Dendritic cell treated with granulocyte-macrophage colony-stimulating factor and Interleukin-4, amounts not matched to agents 40 ng/mL and 50 ng/mL, for 4 days (primary cell): ENCODE results near the gene UBR2.
"Not testable (repeated sequence)": the region's sequence is repeated elsewhere in the genome, so short reads cannot be mapped to it uniquely, and the experiment has no call there.

ENCODE experiments used
- H3K27ac Mint-ChIP-seq: one replicate; pipeline ENCODE4 v1.8.0; 2022; ENCODE audit warnings: mild to moderate bottlenecking, mixed read lengths
- H3K27me3 Mint-ChIP-seq: one replicate; pipeline ENCODE4 v1.8.0; 2022; ENCODE audit warnings: mild to moderate bottlenecking, mixed read lengths
- H3K36me3 Mint-ChIP-seq: one replicate; pipeline ENCODE4 v1.8.0; 2022; ENCODE audit warnings: low read depth, mixed read lengths
- H3K4me1 Mint-ChIP-seq: one replicate; pipeline ENCODE4 v1.8.0; 2022; ENCODE audit warnings: low read depth, mixed read lengths
- H3K4me3 Mint-ChIP-seq: one replicate; pipeline ENCODE4 v1.8.0; 2022; ENCODE audit warnings: mild to moderate bottlenecking, moderate library complexity, mixed read lengths
- H3K9me3 Mint-ChIP-seq: one replicate; pipeline ENCODE4 v1.8.0; 2022; ENCODE audit warnings: mixed read lengths
- intact Hi-C: fragments of 100-400 bp; cut with micrococcal nuclease; formaldehyde crosslinking; loops from one replicate; pipeline ENCODE4 v1.15.0; 2022

The UBR2 gene

DNA sequence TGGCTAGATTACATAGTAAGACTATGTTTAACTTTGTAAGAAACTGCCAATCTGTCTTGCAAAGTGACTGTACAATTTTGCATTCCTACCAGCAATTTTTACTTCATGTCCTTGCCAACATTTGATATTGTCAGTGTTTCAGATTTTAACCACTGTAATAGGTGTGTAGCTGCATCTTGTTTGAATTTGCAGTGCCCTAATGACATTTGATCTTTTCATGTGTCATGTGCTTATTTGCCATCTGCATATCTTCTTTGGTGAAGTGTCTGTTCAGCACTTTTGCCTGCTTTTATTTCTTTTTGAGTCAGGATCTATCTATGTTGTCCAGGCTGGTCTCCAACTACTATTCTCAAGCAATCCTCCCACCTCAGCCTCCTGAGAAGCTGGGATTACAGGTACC is 161.0 kb downstream of the UBR2 start:
- intact Hi-C loops, result loop anchor here (5.0 kb wide), 1 partner anchor 33 kb away; no protein-coding TSS in a partner anchor
- Mint-ChIP-seq H3K27me3 (peaks cover 16% of the 10 kb centered on the region), H3K27ac (no peak overlapping the region), H3K4me1 (peaks cover 19% of the 10 kb centered on the region), H3K4me3 (no peak overlapping the region), H3K9me3 (no peaks in the 10 kb centered on the region), H3K36me3 (no peaks in the 10 kb centered on the region)

DNA sequence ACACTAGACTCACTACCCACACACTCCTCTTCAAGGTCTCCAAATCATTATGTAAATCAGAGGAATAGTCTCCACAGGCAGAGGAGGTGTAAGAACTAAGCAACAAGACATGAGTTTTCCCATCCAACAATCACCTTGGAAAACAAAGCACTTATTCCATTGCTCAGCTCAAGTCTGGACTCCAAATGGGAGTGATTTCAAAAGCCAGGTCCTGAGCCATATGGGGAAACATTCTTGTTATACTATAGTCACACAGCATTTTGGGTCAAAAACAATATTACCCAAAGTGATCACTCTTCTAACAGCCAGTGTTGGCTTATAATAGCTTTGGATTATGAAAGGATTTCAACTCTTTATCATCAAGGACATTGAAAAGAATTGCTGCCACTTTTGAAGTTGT is 162.2 kb downstream of the UBR2 start:
- H3K36me3 Mint-ChIP-seq, result no peaks in the 10 kb centered on the region
- H3K27ac Mint-ChIP-seq, result peak overlapping the region; percentile 90
- H3K9me3 Mint-ChIP-seq, result no peaks in the 10 kb centered on the region
- H3K27me3 Mint-ChIP-seq, result peaks cover 11% of the 10 kb centered on the region
- H3K4me3 Mint-ChIP-seq, result peak overlapping the region; percentile 86
- peaks cover 19% of the 10 kb centered on the region for H3K4me1 Mint-ChIP-seq
- intact Hi-C loops, result loop anchor here (1.0 to 5.0 kb wide), 3 partner anchors 21 to 65 kb away; partner anchors contain the start of gene TBCC

DNA sequence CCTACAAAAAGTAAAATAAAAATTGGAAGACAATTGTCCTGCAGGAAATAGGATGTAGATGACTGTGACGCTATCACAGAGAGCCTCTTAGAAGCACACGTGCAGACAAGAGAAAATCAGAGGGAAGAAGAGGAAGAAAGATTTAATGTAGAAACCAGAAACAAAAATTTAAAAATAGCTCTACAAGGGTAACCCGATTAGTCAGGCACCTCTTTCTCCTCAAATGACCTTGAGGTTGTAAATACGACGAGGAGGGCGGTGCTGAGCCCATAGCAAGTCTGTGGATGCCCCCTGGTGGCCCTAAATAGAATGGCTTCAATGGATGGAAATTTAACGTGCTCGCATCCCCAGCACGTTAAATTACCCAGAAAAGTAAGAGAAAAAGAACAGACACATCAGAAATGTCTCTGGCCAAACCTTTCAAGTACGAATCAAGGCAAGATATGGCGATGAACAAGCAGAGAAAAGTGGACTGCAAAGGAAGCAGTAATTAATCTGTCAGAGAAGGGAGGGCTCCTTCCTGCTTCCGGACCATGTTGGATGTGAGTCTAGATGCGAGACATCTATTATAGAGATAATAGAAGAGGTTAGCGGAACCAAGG is 162.8 kb downstream of the UBR2 start:
- Mint-ChIP-seq H3K4me3 (peak overlapping the region; percentile 86), H3K36me3 (no peaks in the 10 kb centered on the region), H3K27ac (peak overlapping the region; percentile 90), H3K27me3 (peaks cover 10% of the 10 kb centered on the region), H3K4me1 (peaks cover 19% of the 10 kb centered on the region), H3K9me3 (no peaks in the 10 kb centered on the region)
- intact Hi-C loops, result loop anchor here (1.0 to 5.0 kb wide), 3 partner anchors 20 to 65 kb away; partner anchors contain the start of gene TBCC

DNA sequence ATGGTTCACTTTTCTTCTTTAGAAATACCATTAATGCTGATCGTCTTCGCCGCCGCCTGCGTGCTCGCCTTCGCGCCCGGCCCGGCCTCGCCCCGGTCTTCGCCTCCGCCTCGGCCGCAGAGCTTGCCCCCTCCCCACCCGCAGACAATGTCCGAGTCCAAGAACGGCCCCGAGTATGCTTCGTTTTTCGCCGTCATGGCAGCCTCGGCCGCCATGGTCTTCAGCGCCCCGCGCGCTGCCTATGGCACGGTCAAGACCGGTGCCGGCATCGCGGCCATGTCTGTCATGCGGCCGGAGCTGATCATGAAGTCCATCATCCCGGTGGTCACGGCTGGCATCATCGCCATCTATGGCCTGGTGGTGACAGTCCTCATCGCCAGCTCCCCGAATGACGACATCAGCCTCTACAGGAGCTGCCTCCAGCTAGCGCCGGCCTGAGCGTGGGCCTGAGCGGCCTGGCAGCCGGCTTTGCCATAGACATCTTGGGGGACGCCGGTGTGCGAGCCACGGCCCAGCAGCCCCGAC is 163.3 kb downstream of the UBR2 start:
- Mint-ChIP-seq H3K36me3 (no peaks in the 10 kb centered on the region), H3K9me3 (no peaks in the 10 kb centered on the region), H3K4me1 (peaks cover 19% of the 10 kb centered on the region), H3K27ac (peak overlapping the region; percentile 90), H3K27me3 (peaks cover 8% of the 10 kb centered on the region), H3K4me3 (peak overlapping the region; percentile 86)
- intact Hi-C loops, result loop anchor here (2.0 to 5.0 kb wide), 2 partner anchors 20 to 35 kb away; partner anchors contain the start of gene TBCC

DNA sequence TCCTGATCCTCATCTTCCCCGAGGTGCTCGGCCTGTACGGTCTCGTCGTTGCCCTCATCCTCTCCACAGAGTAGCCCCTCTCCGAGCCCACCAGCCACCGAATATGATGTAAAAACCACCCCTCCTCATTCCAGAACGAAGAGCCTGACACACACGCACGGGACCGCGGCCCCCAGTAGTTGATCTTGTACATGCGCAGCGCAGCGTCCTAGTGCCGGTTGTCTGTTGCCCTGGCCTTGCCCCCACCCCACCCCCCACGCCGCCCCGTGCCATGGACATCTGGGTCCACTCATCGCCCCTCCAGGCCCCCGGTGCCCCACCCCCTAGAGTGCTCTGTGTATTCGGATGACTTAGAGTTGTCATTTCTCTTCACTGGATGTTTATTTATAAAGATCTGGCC is 163.8 kb downstream of the UBR2 start:
- Mint-ChIP-seq H3K4me1 (peaks cover 19% of the 10 kb centered on the region), H3K27ac (peak overlapping the region; percentile 90), H3K27me3 (peaks cover 8% of the 10 kb centered on the region), H3K9me3 (peaks cover 5% of the 10 kb centered on the region), H3K36me3 (no peaks in the 10 kb centered on the region), H3K4me3 (peak overlapping the region; percentile 32)
- intact Hi-C loops, result loop anchor here (2.0 to 5.0 kb wide), 2 partner anchors 19 to 35 kb away; partner anchors contain the start of gene TBCC

DNA sequence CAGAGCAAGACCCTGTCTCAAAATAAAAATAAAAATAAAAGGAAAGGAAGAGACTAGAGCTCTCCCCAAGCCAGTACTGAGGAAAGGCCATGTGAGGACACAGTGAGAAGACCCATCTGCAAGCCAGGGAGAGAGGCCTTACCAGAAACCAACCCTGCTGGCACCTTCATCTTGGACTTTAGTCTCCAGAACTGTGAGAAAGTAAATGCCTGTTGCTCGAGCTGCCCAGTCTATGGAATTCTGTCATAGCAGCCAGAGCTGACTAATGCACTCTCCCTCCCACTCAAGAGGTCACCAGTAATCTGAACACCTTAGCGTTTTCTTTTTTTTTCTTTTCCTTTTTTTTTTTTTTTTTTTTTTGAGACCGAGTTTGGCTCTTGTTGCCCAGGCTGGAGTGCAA is 165.9 kb downstream of the UBR2 start:
- Mint-ChIP-seq H3K27me3 (peaks cover 8% of the 10 kb centered on the region), H3K4me1 (peaks cover 28% of the 10 kb centered on the region), H3K27ac (no peak overlapping the region), H3K4me3 (no peak overlapping the region), H3K36me3 (no peaks in the 10 kb centered on the region), H3K9me3 (peaks cover 8% of the 10 kb centered on the region)
- intact Hi-C loops, result loop anchor here (5.0 kb wide), 1 partner anchor 37 kb away; no protein-coding TSS in a partner anchor

DNA sequence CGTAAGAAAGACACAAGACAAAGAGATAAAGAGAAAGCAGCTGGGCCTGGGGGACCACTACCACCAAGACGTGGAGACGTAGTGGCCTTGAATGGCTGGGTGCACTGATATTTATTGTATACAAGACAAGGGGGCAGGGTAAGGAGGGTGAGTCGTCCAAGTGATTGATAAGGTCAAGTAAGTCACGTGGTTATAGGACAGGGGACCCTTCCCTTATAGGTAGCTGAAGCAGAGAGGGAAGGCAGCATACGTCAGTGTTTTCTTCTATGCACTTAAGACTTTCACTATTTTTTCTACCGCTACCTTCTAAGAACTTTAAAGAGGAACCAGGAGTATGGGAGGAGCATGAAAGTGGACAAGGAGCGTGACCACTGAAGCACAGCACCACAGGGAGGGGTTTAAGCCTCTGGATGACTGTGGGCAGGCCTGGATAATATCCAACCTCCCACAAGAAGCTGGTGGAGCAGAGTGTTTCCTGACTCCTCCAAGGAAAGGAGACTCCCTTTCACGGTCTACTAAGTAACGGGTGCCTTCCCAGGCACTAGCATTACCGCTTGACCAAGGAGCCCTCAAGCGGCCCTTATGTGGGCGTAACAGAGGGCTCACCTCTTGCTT is 170.1 kb downstream of the UBR2 start:
- H3K4me1 Mint-ChIP-seq, intact Hi-C loops, H3K9me3 Mint-ChIP-seq, H3K27me3 Mint-ChIP-seq, H3K36me3 Mint-ChIP-seq: not testable (repeated sequence)
- H3K27ac Mint-ChIP-seq, result peak overlapping the region; percentile 62
- H3K4me3 Mint-ChIP-seq, result peak overlapping the region; percentile 17

DNA sequence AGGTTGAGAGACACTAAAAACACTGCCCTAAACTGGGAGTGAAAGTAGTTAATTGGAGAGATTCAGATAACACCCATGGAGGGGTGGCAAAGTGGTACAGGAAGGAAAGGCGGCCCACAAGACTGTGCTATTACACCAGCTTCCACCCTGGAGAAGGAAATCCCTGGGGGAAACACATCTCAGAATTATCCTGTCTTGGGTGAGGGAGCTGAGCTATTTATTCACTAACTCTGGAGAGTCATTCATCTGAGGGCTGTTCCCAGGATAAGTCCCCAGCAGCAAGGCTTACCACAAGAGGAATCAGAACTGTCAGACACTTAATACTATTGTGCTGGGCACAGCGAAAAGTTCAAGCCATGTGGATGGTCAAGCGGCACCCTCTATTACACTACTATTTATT is 172.1 kb downstream of the UBR2 start:
- Mint-ChIP-seq H3K4me3 (no peak overlapping the region), H3K36me3 (no peaks in the 10 kb centered on the region), H3K27ac (no peak overlapping the region), H3K9me3 (peaks cover 8% of the 10 kb centered on the region), H3K4me1 (peaks cover 10% of the 10 kb centered on the region), H3K27me3 (peaks cover 6% of the 10 kb centered on the region)
- intact Hi-C loops, result no loop called here

DNA sequence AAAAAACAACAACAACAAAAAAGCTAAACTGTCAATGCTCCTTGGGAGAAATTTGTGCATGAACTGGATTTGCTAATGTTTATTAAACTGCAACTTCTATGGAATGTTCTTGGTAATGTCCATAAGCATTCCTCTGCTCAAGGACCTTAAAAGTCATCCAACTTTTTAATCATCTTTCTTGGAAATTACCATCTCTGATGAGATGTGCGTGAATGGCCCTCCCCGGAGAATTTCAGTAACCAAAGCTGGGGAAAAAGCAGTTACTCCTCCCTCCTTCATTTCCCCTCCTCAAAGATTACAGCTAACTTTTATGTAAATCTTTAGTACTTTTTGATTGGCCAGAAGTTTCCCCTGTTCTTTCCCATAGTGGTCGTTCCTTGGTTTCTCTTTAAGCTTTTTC is 176.9 kb downstream of the UBR2 start:
- peaks cover 6% of the 10 kb centered on the region for H3K27me3 Mint-ChIP-seq
- H3K9me3 Mint-ChIP-seq, result no peaks in the 10 kb centered on the region
- H3K36me3 Mint-ChIP-seq, result peaks cover 9% of the 10 kb centered on the region
- intact Hi-C loops, result no loop called here
- no peak overlapping the region for H3K4me3 Mint-ChIP-seq
- peaks cover 10% of the 10 kb centered on the region for H3K4me1 Mint-ChIP-seq
- no peak overlapping the region for H3K27ac Mint-ChIP-seq

DNA sequence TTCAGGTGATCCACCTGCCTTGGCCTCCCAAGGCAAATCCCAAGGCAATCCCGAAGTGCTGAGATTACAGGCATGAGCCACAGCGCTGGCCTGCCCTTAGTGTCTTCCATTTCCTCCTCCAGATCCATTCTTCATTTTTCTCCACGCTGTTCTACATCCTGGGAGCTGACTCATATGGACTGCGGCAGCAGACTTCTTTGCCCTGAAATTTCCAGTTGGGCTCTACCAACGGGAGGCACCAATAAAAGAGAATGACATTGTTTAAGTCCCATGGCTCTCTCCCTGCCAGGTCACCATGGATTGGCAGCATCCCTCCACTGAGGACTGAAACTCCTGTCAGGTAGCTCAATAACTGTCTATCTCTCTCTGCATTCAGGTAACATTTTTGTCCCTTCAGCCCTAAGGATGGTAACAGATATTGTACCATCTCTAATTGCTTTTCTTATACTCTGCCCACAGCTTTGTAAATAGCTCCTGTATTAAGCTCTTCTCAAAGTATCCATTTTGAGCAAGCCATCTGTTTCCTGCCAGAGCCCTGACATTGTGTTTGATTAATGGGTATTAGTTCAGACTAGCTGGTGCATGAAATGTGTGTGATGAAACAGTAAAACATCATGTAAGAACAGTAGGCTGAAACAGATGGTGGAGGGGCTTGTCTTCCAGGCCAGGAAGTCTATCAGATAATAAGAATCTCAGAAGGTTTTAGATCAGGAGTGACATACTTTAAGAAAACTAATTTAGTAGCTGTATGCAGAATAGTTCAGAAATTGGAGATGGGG is 178.5 kb downstream of the UBR2 start:
- no peak overlapping the region for H3K4me3 Mint-ChIP-seq
- H3K27ac Mint-ChIP-seq, result no peak overlapping the region

More for the DNA sequence above, 178.5 kb downstream of the UBR2 start:
- Mint-ChIP-seq H3K36me3 (peaks cover 18% of the 10 kb centered on the region), H3K4me1 (peaks cover 10% of the 10 kb centered on the region), H3K9me3 (no peaks in the 10 kb centered on the region), H3K27me3 (peaks cover 6% of the 10 kb centered on the region)
- intact Hi-C loops, result no loop called here
